Measurements from ENCODE around the gene RIC8B.

The RIC8B gene

GRCh38 chr12:106924268-106924861 is 149.9 kb downstream of the RIC8B start:
- TF ChIP-seq, protein P1, sequence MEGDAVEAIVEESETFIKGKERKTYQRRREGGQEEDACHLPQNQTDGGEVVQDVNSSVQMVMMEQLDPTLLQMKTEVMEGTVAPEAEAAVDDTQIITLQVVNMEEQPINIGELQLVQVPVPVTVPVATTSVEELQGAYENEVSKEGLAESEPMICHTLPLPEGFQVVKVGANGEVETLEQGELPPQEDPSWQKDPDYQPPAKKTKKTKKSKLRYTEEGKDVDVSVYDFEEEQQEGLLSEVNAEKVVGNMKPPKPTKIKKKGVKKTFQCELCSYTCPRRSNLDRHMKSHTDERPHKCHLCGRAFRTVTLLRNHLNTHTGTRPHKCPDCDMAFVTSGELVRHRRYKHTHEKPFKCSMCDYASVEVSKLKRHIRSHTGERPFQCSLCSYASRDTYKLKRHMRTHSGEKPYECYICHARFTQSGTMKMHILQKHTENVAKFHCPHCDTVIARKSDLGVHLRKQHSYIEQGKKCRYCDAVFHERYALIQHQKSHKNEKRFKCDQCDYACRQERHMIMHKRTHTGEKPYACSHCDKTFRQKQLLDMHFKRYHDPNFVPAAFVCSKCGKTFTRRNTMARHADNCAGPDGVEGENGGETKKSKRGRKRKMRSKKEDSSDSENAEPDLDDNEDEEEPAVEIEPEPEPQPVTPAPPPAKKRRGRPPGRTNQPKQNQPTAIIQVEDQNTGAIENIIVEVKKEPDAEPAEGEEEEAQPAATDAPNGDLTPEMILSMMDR (IDR thresholded peaks at IDR 0.05; ENCODE audit: low read depth, low read length): no peak
- no peak for DNase-seq (ENCODE audit: low read depth, low spot score)
- in situ Hi-C loops (cut with HindIII; ENCODE audit: low sequenced_read_pairs): no loop called here
- H3K4me3 ChIP-seq (ENCODE audit: low read depth, low read length): no peak overlapping the region

DNA sequence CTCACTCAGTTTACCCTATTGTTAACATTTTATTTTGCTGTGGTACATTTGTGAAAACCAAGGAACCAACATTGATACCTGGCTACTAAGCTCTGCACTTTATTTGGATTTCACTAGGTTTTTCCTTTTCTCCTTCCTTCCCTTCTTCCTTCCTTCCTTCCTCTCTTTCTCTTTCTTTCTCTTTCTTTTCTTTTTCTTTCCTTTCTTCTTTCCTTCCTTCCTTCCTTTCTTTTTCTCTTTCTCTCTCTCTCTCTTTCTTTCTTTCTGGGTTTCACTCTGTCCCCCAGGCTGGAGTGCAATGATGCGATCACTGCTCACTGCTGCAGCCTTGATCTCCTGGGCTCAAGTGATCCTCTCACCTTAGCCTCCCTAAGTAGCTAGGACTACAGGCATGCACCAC is 152.2 kb downstream of the RIC8B start:
- no peak overlapping the region for H3K4me3 ChIP-seq (ENCODE audit: low read depth, low read length)
- DNase-seq (ENCODE audit: low read depth, low spot score): no peak
- TF ChIP-seq, protein P1 (IDR thresholded peaks at IDR 0.05; ENCODE audit: low read depth, low read length): no peak
- in situ Hi-C loops (cut with HindIII; ENCODE audit: low sequenced_read_pairs): no loop called here

DNA sequence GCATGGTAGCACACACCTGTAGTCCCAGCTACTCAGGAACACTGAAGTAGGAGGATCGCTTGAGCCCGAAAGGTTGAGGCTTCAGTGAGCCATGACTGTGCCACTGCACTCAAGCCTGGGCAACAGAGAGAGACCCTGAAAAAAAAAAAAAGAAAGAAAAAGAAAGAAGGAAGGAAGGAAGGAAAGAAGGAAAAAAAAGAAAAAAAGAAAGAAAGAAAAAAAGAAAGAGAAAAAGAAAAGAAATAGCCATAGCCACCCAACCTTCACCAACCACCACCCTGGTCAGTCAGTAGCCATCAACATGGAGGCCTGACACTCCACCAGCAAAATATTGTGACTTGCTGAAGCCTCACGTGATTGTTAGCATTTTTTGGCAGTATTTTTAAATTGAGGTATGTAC is 159.8 kb downstream of the RIC8B start:
- in situ Hi-C loops (cut with HindIII; ENCODE audit: low sequenced_read_pairs): no loop called here
- H3K4me3 ChIP-seq (ENCODE audit: low read depth, low read length): no peak overlapping the region
- DNase-seq (ENCODE audit: low read depth, low spot score): no peak
- TF ChIP-seq, protein P1 (IDR thresholded peaks at IDR 0.05; ENCODE audit: low read depth, low read length): no peak
